Astrocyte (in vitro differentiated cells and primary cell): Measurements from ENCODE around the gene CDH13. TPM values are rescaled to one million over a fixed set of nuclear protein-coding genes. Genes with fewer than 3 reads are reported as not detected.

Source experiments
- DNase-seq: peaks from one replicate; pipeline ENCODE4 v3.0.0-alpha.2; 2010; ENCODE audit warnings: low read depth
- FAIRE-seq: peaks from 2 replicates; lab custom pipeline; 2011; peaks lifted over from hg19 to GRCh38; lab: Jason Lieb, UNC
- H2AFZ ChIP-seq: 2 replicates; pipeline ENCODE4 v1.6.0; 2012; ENCODE audit warnings: low read depth, low read length, inconsistent platforms
- H3K27ac ChIP-seq: 2 replicates; pipeline ENCODE4 v1.5.1; 2011; ENCODE audit warnings: low read depth, low read length, inconsistent platforms
- H3K27me3 ChIP-seq: 2 replicates; pipeline ENCODE4 v1.6.0; 2011; ENCODE audit warnings: low read length, inconsistent platforms; ENCODE audit not compliant: insufficient read depth
- H3K36me3 ChIP-seq: 2 replicates; pipeline ENCODE4 v1.5.1; 2011; ENCODE audit warnings: low read length, inconsistent platforms; ENCODE audit not compliant: insufficient read depth
- H3K4me1 ChIP-seq: 2 replicates; pipeline ENCODE4 v1.5.1; 2011; ENCODE audit warnings: low read length, inconsistent platforms; ENCODE audit not compliant: insufficient read depth
- H3K4me2 ChIP-seq: 2 replicates; pipeline ENCODE4 v1.6.0; 2012; ENCODE audit warnings: low read length, inconsistent platforms
- H3K4me3 ChIP-seq: 2 replicates; pipeline ENCODE4 v1.5.1; 2011; ENCODE audit warnings: low read depth, mild to moderate bottlenecking, low read length, inconsistent platforms; ENCODE audit not compliant: insufficient read depth
- H3K79me2 ChIP-seq: 2 replicates; pipeline ENCODE4 v1.6.0; 2012; ENCODE audit warnings: mild to moderate bottlenecking, low read length, inconsistent platforms; ENCODE audit not compliant: insufficient read depth
- H3K9ac ChIP-seq: 2 replicates; pipeline ENCODE4 v1.6.0; 2012; ENCODE audit warnings: mild to moderate bottlenecking, low read length, inconsistent platforms
- H3K9me3 ChIP-seq: 2 replicates; pipeline ENCODE4 v1.5.1; 2012; ENCODE audit warnings: low read depth, mild to moderate bottlenecking, low read length, inconsistent platforms; ENCODE audit not compliant: insufficient read depth
- H4K20me1 ChIP-seq: 2 replicates; pipeline ENCODE4 v1.6.0; 2012; ENCODE audit warnings: low read length, inconsistent platforms; ENCODE audit not compliant: insufficient read depth
- H3K27ac Mint-ChIP-seq: one replicate; pipeline ENCODE4 v1.8.0; 2021; ENCODE audit warnings: mild to moderate bottlenecking, mixed read lengths; ENCODE audit not compliant: unreplicated experiment
- H3K27me3 Mint-ChIP-seq: one replicate; pipeline ENCODE4 v1.8.0; 2021; ENCODE audit warnings: low read depth, mixed read lengths; ENCODE audit not compliant: unreplicated experiment
- H3K36me3 Mint-ChIP-seq: one replicate; pipeline ENCODE4 v1.8.0; 2021; ENCODE audit warnings: low read depth, mixed read lengths; ENCODE audit not compliant: unreplicated experiment
- H3K4me1 Mint-ChIP-seq: one replicate; pipeline ENCODE4 v1.8.0; 2021; ENCODE audit warnings: low read depth, mixed read lengths; ENCODE audit not compliant: unreplicated experiment
- H3K4me3 Mint-ChIP-seq: one replicate; pipeline ENCODE4 v1.8.0; 2021; ENCODE audit warnings: mild to moderate bottlenecking, moderate library complexity, mixed read lengths; ENCODE audit not compliant: unreplicated experiment
- H3K9me3 Mint-ChIP-seq: one replicate; pipeline ENCODE4 v1.8.0; 2021; ENCODE audit warnings: mild to moderate bottlenecking, mixed read lengths; ENCODE audit not compliant: unreplicated experiment
- CTCF ChIP-seq: IDR thresholded peaks from 2 replicates; pipeline ENCODE4 v1.5.1; 2011; ENCODE audit warnings: low read depth, mild to moderate bottlenecking, inconsistent platforms, low read length, moderate library complexity; ENCODE audit not compliant: insufficient read depth
- EZH2 ChIP-seq: IDR thresholded peaks from 2 replicates; pipeline ENCODE4 v1.6.1; 2012; ENCODE audit warnings: mild to moderate bottlenecking, low read length, inconsistent platforms; ENCODE audit not compliant: insufficient read depth
- total RNA-seq: library from RNA; stranded (reverse); gene quantifications from 2 replicates; pipeline ENCODE4 v1.2.1, GENCODE V29; 2021

Gene CDH13
- total RNA-seq, 1 donor from 2014 or later = 41.7 TPM

GRCh38 chr16:82996814-82997213 is 370.0 kb downstream of the CDH13 start:
- no peaks in the 10 kb centered on the region for H3K9me3 Mint-ChIP-seq
- H3K4me3 Mint-ChIP-seq = no peak overlapping the region
- FAIRE-seq (peak; percentile 74), DNase-seq (no peak)
- H4K20me1 ChIP-seq = no peaks in the 10 kb centered on the region
- no peak overlapping the region for H2AFZ ChIP-seq
- no peak overlapping the region for H3K27ac Mint-ChIP-seq
- H3K27me3 Mint-ChIP-seq = no peaks in the 10 kb centered on the region
- H3K9ac ChIP-seq = no peak overlapping the region
- H3K27me3 ChIP-seq = no peaks in the 10 kb centered on the region
- peaks cover 18% of the 10 kb centered on the region for H3K4me1 ChIP-seq
- H3K36me3 Mint-ChIP-seq = no peaks in the 10 kb centered on the region
- H3K4me1 Mint-ChIP-seq = no peaks in the 10 kb centered on the region
- H3K4me2 ChIP-seq = peak overlapping the region; percentile 81
- H3K4me3 ChIP-seq = no peak overlapping the region
- no peak overlapping the region for H3K27ac ChIP-seq
- TF ChIP-seq EZH2 (no peak), CTCF (no peak)
- no peaks in the 10 kb centered on the region for H3K9me3 ChIP-seq
- peaks cover 8% of the 10 kb centered on the region for H3K79me2 ChIP-seq
- no peaks in the 10 kb centered on the region for H3K36me3 ChIP-seq

- Mint-ChIP-seq H3K27me3 (no peaks in the 10 kb centered on the region), H3K36me3 (no peaks in the 10 kb centered on the region), H3K9me3 (peaks cover 4% of the 10 kb centered on the region), H3K4me3 (no peak overlapping the region), H3K27ac (no peak overlapping the region), H3K4me1 (peaks cover 10% of the 10 kb centered on the region)
- H3K4me1 ChIP-seq = peaks cover 25% of the 10 kb centered on the region
- peaks cover 8% of the 10 kb centered on the region for H3K79me2 ChIP-seq
- no peaks in the 10 kb centered on the region for H3K36me3 ChIP-seq
- no peak overlapping the region for H3K9ac ChIP-seq
- TF ChIP-seq EZH2 (no peak), CTCF (no peak)
- DNase-seq (no peak), FAIRE-seq (no peak)
- no peak overlapping the region for H3K4me2 ChIP-seq
- no peak overlapping the region for H3K27ac ChIP-seq
- H4K20me1 ChIP-seq = no peaks in the 10 kb centered on the region
- H3K27me3 ChIP-seq = no peaks in the 10 kb centered on the region
- H3K4me3 ChIP-seq = no peak overlapping the region
- no peaks in the 10 kb centered on the region for H3K9me3 ChIP-seq
- no peak overlapping the region for H2AFZ ChIP-seq
Measured at GRCh38 chr16:82999711-83000110, 372.9 kb downstream of the CDH13 start.
